ENCODE results near the gene LYRM9. TPM values are rescaled to one million over a fixed set of nuclear protein-coding genes. Genes with fewer than 3 reads are reported as not detected.

The LYRM9 gene
- total RNA-seq, 1 donor from 2014 or later = 3.5 TPM

DNA sequence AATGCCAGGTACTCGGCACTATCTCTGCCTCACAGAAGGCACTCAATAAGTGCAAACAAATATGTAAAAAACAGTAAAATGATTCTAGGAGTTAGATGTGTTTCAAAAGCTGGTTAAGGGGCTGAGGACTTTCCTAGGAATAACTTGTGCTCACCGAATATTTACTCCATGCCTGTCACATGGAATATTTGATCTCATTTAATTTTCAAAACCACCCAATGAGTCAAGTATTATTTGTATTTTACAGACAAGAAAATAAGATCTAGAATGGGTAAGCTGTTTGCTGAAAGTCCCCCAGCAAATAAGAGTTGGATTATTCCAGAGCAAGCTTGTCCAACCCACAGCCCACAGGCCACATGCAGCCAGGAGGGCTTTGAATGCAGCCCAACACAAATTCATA is 34.6 kb upstream of the LYRM9 start:
- Histone ChIP-seq H3K27me3 (ENCODE audit: insufficient read depth, low read length) (no peaks in the 10 kb centered on the region), H3K9me3 (ENCODE audit: insufficient read depth, low read depth, low read length) (no peaks in the 10 kb centered on the region), H3K9ac (ENCODE audit: low read length) (no peak overlapping the region), H3K4me2 (ENCODE audit: low read length) (no peak overlapping the region), H4K20me1 (ENCODE audit: insufficient read depth, low read length) (no peaks in the 10 kb centered on the region), H3K4me1 (ENCODE audit: insufficient read depth, low read length) (no peaks in the 10 kb centered on the region), H3K36me3 (ENCODE audit: insufficient read depth, low read length) (no peaks in the 10 kb centered on the region), H3K4me3 (ENCODE audit: insufficient read depth, low read depth, low read length) (no peak overlapping the region), H3K79me2 (ENCODE audit: insufficient read depth, low read length) (no peaks in the 10 kb centered on the region), H3K27ac (ENCODE audit: low read depth, low read length) (no peak overlapping the region), H2AFZ (ENCODE audit: low read depth, low read length) (no peak overlapping the region)
- FAIRE-seq (no peak), DNase-seq (ENCODE audit: low read depth) (no peak)
- no peak for TF ChIP-seq EZH2 (IDR thresholded peaks at IDR 0.05; ENCODE audit: insufficient read depth, low read length)
- TF ChIP-seq, protein P1, sequence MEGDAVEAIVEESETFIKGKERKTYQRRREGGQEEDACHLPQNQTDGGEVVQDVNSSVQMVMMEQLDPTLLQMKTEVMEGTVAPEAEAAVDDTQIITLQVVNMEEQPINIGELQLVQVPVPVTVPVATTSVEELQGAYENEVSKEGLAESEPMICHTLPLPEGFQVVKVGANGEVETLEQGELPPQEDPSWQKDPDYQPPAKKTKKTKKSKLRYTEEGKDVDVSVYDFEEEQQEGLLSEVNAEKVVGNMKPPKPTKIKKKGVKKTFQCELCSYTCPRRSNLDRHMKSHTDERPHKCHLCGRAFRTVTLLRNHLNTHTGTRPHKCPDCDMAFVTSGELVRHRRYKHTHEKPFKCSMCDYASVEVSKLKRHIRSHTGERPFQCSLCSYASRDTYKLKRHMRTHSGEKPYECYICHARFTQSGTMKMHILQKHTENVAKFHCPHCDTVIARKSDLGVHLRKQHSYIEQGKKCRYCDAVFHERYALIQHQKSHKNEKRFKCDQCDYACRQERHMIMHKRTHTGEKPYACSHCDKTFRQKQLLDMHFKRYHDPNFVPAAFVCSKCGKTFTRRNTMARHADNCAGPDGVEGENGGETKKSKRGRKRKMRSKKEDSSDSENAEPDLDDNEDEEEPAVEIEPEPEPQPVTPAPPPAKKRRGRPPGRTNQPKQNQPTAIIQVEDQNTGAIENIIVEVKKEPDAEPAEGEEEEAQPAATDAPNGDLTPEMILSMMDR (IDR thresholded peaks at IDR 0.05; ENCODE audit: insufficient read depth, low read depth, low read length) = no peak
- Mint-ChIP-seq H3K27me3 (ENCODE audit: low read depth, unreplicated experiment) (no peaks in the 10 kb centered on the region), H3K36me3 (ENCODE audit: low read depth, unreplicated experiment) (no peaks in the 10 kb centered on the region), H3K4me3 (ENCODE audit: unreplicated experiment) (no peak overlapping the region), H3K27ac (ENCODE audit: unreplicated experiment) (no peak overlapping the region), H3K9me3 (ENCODE audit: unreplicated experiment) (peaks cover 2% of the 10 kb centered on the region), H3K4me1 (ENCODE audit: low read depth, unreplicated experiment) (no peaks in the 10 kb centered on the region)

DNA sequence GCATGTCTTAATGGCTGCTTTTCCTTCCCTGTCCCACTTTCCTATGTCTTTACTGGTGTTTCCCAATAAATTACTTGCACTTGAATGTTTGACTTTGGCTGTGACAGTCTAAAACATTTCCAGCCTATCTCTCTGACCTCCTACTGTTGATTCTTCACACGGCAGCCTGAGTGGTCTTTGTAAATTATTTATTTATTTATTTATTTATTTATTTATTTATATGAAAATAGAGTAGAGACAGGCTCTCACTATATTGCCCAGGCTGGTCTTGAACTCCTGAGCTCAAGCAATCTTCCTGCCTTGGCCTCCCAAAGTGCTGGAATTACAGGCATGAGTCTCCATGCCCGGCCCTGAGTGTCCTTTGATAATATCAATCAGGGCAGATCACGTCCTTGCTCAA is 28.4 kb upstream of the LYRM9 start:
- Mint-ChIP-seq H3K36me3 (ENCODE audit: low read depth, unreplicated experiment) (no peaks in the 10 kb centered on the region), H3K4me3 (ENCODE audit: unreplicated experiment) (no peak overlapping the region), H3K4me1 (ENCODE audit: low read depth, unreplicated experiment) (no peaks in the 10 kb centered on the region), H3K27ac (ENCODE audit: unreplicated experiment) (no peak overlapping the region), H3K27me3 (ENCODE audit: low read depth, unreplicated experiment) (peaks cover 8% of the 10 kb centered on the region), H3K9me3 (ENCODE audit: unreplicated experiment) (peaks cover 2% of the 10 kb centered on the region)
- no peaks in the 10 kb centered on the region for H3K36me3 ChIP-seq (ENCODE audit: insufficient read depth, low read length)
- H3K27me3 ChIP-seq (ENCODE audit: insufficient read depth, low read length) = no peaks in the 10 kb centered on the region
- H3K27ac ChIP-seq (ENCODE audit: low read depth, low read length) = no peak overlapping the region
- H3K4me2 ChIP-seq (ENCODE audit: low read length) = no peak overlapping the region
- H2AFZ ChIP-seq (ENCODE audit: low read depth, low read length) = no peak overlapping the region
- no peaks in the 10 kb centered on the region for H3K79me2 ChIP-seq (ENCODE audit: insufficient read depth, low read length)
- FAIRE-seq = no peak
- DNase-seq (ENCODE audit: low read depth) = no peak
- H3K4me3 ChIP-seq (ENCODE audit: insufficient read depth, low read depth, low read length) = no peak overlapping the region
- H3K4me1 ChIP-seq (ENCODE audit: insufficient read depth, low read length) = no peaks in the 10 kb centered on the region
- H3K9ac ChIP-seq (ENCODE audit: low read length) = no peak overlapping the region
- no peaks in the 10 kb centered on the region for H3K9me3 ChIP-seq (ENCODE audit: insufficient read depth, low read depth, low read length)
- H4K20me1 ChIP-seq (ENCODE audit: insufficient read depth, low read length) = no peaks in the 10 kb centered on the region
- TF ChIP-seq, protein P1 (IDR thresholded peaks at IDR 0.05; ENCODE audit: insufficient read depth, low read depth, low read length) = no peak
- TF ChIP-seq EZH2 (IDR thresholded peaks at IDR 0.05; ENCODE audit: insufficient read depth, low read length) = no peak

DNA sequence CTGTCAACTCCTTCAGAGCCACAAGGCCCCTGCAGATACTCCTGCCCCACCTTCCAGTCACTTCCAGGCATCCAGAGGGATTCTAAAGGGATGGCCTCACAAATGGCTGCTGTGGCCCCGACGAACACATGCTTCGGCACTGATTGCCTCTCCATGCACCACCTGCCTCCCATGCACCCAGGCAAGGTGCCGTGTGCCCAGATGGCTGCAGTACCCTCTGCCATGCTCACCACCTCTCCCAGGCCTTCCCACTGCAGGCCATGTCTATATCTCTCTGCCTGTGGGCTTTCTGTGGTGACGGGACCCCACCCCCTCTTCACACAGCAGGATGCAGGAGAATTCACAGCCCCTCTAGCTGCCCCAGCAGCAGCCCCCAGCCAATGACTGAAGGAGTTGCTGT is 27.9 kb upstream of the LYRM9 start:
- no peaks in the 10 kb centered on the region for H3K36me3 Mint-ChIP-seq (ENCODE audit: low read depth, unreplicated experiment)
- Histone ChIP-seq H3K4me3 (ENCODE audit: insufficient read depth, low read depth, low read length) (no peak overlapping the region), H3K27ac (ENCODE audit: low read depth, low read length) (no peak overlapping the region), H3K9me3 (ENCODE audit: insufficient read depth, low read depth, low read length) (no peaks in the 10 kb centered on the region), H3K9ac (ENCODE audit: low read length) (no peak overlapping the region), H3K4me1 (ENCODE audit: insufficient read depth, low read length) (no peaks in the 10 kb centered on the region), H4K20me1 (ENCODE audit: insufficient read depth, low read length) (no peaks in the 10 kb centered on the region), H3K27me3 (ENCODE audit: insufficient read depth, low read length) (no peaks in the 10 kb centered on the region), H2AFZ (ENCODE audit: low read depth, low read length) (no peak overlapping the region), H3K36me3 (ENCODE audit: insufficient read depth, low read length) (no peaks in the 10 kb centered on the region), H3K4me2 (ENCODE audit: low read length) (no peak overlapping the region), H3K79me2 (ENCODE audit: insufficient read depth, low read length) (no peaks in the 10 kb centered on the region)
- no peak for TF ChIP-seq EZH2 (IDR thresholded peaks at IDR 0.05; ENCODE audit: insufficient read depth, low read length)
- TF ChIP-seq, protein P1 (IDR thresholded peaks at IDR 0.05; ENCODE audit: insufficient read depth, low read depth, low read length) = no peak
- H3K4me1 Mint-ChIP-seq (ENCODE audit: low read depth, unreplicated experiment) = no peaks in the 10 kb centered on the region
- no peak for FAIRE-seq
- no peak overlapping the region for H3K27ac Mint-ChIP-seq (ENCODE audit: unreplicated experiment)
- peaks cover 2% of the 10 kb centered on the region for H3K9me3 Mint-ChIP-seq (ENCODE audit: unreplicated experiment)
- peaks cover 12% of the 10 kb centered on the region for H3K27me3 Mint-ChIP-seq (ENCODE audit: low read depth, unreplicated experiment)
- H3K4me3 Mint-ChIP-seq (ENCODE audit: unreplicated experiment) = no peak overlapping the region
- DNase-seq (ENCODE audit: low read depth) = no peak
